Ovary (tissue), 3 donors: ENCODE results near the gene PLA2G4F.

Experiments
- EP300 ChIP-seq: sonication (generic); formaldehyde crosslinking; IDR thresholded peaks from one replicate; pipeline ENCODE4 v1.6.1; 2017; ENCODE audit warnings: antibody characterized with exemption
- POLR2A ChIP-seq: fragments of 450-650 bp; IDR thresholded peaks from one replicate; pipeline ENCODE4 v1.6.1; 2017; ENCODE audit warnings: antibody characterized with exemption, mild to moderate bottlenecking, moderate library complexity
- TF ChIP-seq, protein P1 (sequence below), 3 donors: fragments of 450-650 bp in 2 of 3; fragments of 200-600 bp in 1 of 3; IDR thresholded peaks; one replicate each; pipeline versions ENCODE4 v1.5.1 to v1.8.0; 2016 to 2022; ENCODE audit warnings: antibody characterized with exemption in 3 of 3, mild to moderate bottlenecking in 1 of 3
- donor health status: DM: no; HTN: no; CAD: no.

DNA sequence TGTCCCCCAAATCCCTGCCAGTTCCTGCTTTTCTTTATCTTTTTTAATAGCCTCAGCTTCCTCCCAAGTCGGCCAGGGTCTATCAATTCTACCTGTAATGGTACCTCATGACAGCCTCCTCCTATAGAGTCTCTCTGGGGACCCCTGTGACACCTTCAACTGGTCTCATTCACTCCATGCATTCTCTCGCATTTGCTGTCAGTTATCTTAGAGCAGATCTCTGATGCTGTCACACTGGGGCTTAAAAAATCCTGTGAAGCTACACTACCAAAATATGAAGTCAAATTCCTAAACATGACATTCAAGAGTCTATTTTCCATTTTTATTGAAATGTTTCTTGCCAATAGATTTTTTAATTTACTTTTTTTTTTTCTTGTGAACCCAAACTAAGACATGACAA, 46.2 kb upstream of the PLA2G4F start:
- TF ChIP-seq, protein P1, sequence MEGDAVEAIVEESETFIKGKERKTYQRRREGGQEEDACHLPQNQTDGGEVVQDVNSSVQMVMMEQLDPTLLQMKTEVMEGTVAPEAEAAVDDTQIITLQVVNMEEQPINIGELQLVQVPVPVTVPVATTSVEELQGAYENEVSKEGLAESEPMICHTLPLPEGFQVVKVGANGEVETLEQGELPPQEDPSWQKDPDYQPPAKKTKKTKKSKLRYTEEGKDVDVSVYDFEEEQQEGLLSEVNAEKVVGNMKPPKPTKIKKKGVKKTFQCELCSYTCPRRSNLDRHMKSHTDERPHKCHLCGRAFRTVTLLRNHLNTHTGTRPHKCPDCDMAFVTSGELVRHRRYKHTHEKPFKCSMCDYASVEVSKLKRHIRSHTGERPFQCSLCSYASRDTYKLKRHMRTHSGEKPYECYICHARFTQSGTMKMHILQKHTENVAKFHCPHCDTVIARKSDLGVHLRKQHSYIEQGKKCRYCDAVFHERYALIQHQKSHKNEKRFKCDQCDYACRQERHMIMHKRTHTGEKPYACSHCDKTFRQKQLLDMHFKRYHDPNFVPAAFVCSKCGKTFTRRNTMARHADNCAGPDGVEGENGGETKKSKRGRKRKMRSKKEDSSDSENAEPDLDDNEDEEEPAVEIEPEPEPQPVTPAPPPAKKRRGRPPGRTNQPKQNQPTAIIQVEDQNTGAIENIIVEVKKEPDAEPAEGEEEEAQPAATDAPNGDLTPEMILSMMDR (IDR thresholded peaks at IDR 0.05): no peak
- TF ChIP-seq POLR2A (no peak), EP300 (no peak)
